ENCODE data around the gene SLC6A19.
"Not testable (repeated sequence)": the region's sequence is repeated elsewhere in the genome, so short reads cannot be mapped to it uniquely, and the experiment has no call there.

SLC6A19 gene

GRCh38 chr5:1223278-1223670 lies 21.9 kb downstream of the SLC6A19 start:
- no peak for DNase-seq (ENCODE audit: low read depth)

- DNase-seq (ENCODE audit: low read depth): no peak
Measured at GRCh38 chr5:1224631-1225030, 23.2 kb downstream of the SLC6A19 start.

GRCh38 chr5:1225081-1225480 lies 23.7 kb downstream of the SLC6A19 start, which contains the start of gene SLC6A18:
Gene SLC6A18 (plus strand): TSS chr5:1225381. CDS start chr5:1225478, 97 bp downstream.
- no peak for DNase-seq (ENCODE audit: low read depth)

- no peak for DNase-seq (ENCODE audit: low read depth)
Measured at GRCh38 chr5:1226231-1226630, 24.8 kb downstream of the SLC6A19 start.

- DNase-seq (ENCODE audit: low read depth): no peak
Measured at GRCh38 chr5:1226839-1227581, 25.6 kb downstream of the SLC6A19 start.

- no peak for DNase-seq (ENCODE audit: low read depth)
Measured at GRCh38 chr5:1227667-1228066, 26.3 kb downstream of the SLC6A19 start.

GRCh38 chr5:1228120-1228519 lies 26.7 kb downstream of the SLC6A19 start:
- no peak for DNase-seq (ENCODE audit: low read depth)

- not testable (repeated sequence) for DNase-seq (ENCODE audit: low read depth)
Measured at GRCh38 chr5:1229023-1229422, 27.6 kb downstream of the SLC6A19 start.

- no peak for DNase-seq (ENCODE audit: low read depth)
Measured at GRCh38 chr5:1229822-1230221, 28.4 kb downstream of the SLC6A19 start.

GRCh38 chr5:1230551-1230950 lies 29.2 kb downstream of the SLC6A19 start:
- DNase-seq (ENCODE audit: low read depth): no peak

GRCh38 chr5:1231354-1231905 lies 30.0 kb downstream of the SLC6A19 start:
- DNase-seq (ENCODE audit: low read depth): no peak

GRCh38 chr5:1232780-1233179 lies 31.4 kb downstream of the SLC6A19 start:
- DNase-seq (ENCODE audit: low read depth): no peak

- DNase-seq (ENCODE audit: low read depth): no peak
Measured at GRCh38 chr5:1235379-1235778, 34.0 kb downstream of the SLC6A19 start.

GRCh38 chr5:1235838-1236237 lies 34.4 kb downstream of the SLC6A19 start:
- DNase-seq (ENCODE audit: low read depth): no peak

- DNase-seq (ENCODE audit: low read depth): no peak
Measured at GRCh38 chr5:1239505-1240251, 38.3 kb downstream of the SLC6A19 start.

- DNase-seq (ENCODE audit: low read depth): no peak
Measured at GRCh38 chr5:1240496-1241260, 39.3 kb downstream of the SLC6A19 start.

GRCh38 chr5:1241509-1242080 lies 40.2 kb downstream of the SLC6A19 start:
- DNase-seq (ENCODE audit: low read depth): no peak

- no peak for DNase-seq (ENCODE audit: low read depth)
Measured at GRCh38 chr5:1242733-1243486, 41.5 kb downstream of the SLC6A19 start.

- no peak for DNase-seq (ENCODE audit: low read depth)
Measured at GRCh38 chr5:1243487-1244130, 42.2 kb downstream of the SLC6A19 start.

- DNase-seq (ENCODE audit: low read depth): no peak
Measured at GRCh38 chr5:1244255-1244654, 42.9 kb downstream of the SLC6A19 start.

- no peak for DNase-seq (ENCODE audit: low read depth)
Measured at GRCh38 chr5:1244976-1245375, 43.6 kb downstream of the SLC6A19 start.
